Measurements from ENCODE around the gene TPRG1. TPM values are rescaled to one million over a fixed set of nuclear protein-coding genes. Genes with fewer than 3 reads are reported as not detected.

Gene TPRG1
- total and polyA plus RNA-seq, 2 of the 8 experiments (the other 6 are each of a cell fraction or from before 2014, with no cell fraction given): 0.37 to 0.47 TPM

DNA sequence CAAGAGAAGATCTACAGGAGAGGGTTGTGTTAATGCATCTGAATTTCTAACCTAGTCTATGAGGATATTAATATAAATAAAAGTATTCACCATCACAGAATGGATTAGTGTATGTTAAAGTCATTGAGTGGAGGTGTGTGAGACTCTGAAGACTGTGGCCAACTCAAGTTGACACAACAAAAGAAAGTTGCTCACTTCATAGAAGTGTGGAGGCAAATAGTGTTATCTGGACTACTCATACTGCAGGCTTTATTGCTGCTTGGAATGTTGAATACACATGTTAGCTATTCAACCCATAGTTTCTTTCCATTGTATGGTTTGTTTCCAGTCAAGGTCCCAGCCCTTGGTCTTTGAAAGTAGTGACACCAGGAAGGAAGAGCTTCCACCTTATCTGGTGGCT lies 38.0 kb upstream of the TPRG1 start:
- H3K4me2 ChIP-seq (ENCODE audit: insufficient read depth in 1 of 2, low read depth in 2 of 2, low read length in 2 of 2): no peak overlapping the region
- H3K9me3 ChIP-seq (ENCODE audit: insufficient read depth in 2 of 2, low read depth in 1 of 2, low read length in 1 of 2): no peaks in the 10 kb centered on the region
- no peak overlapping the region for H3K9ac ChIP-seq (replicated peaks in 1 of 4; ENCODE audit: extremely low read depth in 1 of 4, low read depth in 3 of 4, low read length in 3 of 4)
- H3K23ac ChIP-seq (ENCODE audit: insufficient read length): no peak overlapping the region
- no peak overlapping the region for H4K91ac ChIP-seq (replicated peaks; ENCODE audit: insufficient read length, low read length)
- no peaks in the 10 kb centered on the region for H3K79me1 ChIP-seq (ENCODE audit: low read depth, low read length)
- FAIRE-seq (no peak), DNase-seq (ENCODE audit: low read depth in 1 of 2, low spot score in 2 of 2) (no peak)
- no peaks in the 10 kb centered on the region for H4K20me1 ChIP-seq (replicated peaks in 1 of 2; ENCODE audit: control insufficient read depth in 1 of 2, insufficient read depth in 2 of 2, low read length in 2 of 2)
- H3K18ac ChIP-seq (ENCODE audit: extremely low read depth, low read length): no peak overlapping the region
- H2BK20ac ChIP-seq (ENCODE audit: low read length): no peak overlapping the region
- H3K14ac ChIP-seq (ENCODE audit: insufficient read length): no peak overlapping the region
- POLR2A ChIA-PET (ENCODE audit: partially characterized antibody): no interaction called here
- no peaks in the 10 kb centered on the region; a peak in 1 of 7 replicates for H3K27me3 ChIP-seq (replicated peaks in 1 of 4; ENCODE audit: control insufficient read depth in 3 of 4, extremely low read depth in 1 of 4, insufficient read depth in 3 of 4, low read length in 3 of 4)
- H2BK15ac ChIP-seq (ENCODE audit: low read length): no peak overlapping the region
- H3K27ac ChIP-seq (ENCODE audit: low read depth, low read length): no peak overlapping the region
- H2AFZ ChIP-seq (ENCODE audit: low read length): no peak overlapping the region
- no peaks in the 10 kb centered on the region for H3K36me3 ChIP-seq (ENCODE audit: control insufficient read depth in 2 of 4, insufficient read depth in 4 of 4, low read length in 3 of 4)
- H3K4me1 ChIP-seq (replicated peaks in 1 of 4; ENCODE audit: control insufficient read depth in 3 of 4, insufficient read depth in 4 of 4, low read length in 3 of 4): no peaks in the 10 kb centered on the region; a peak in 1 of 7 replicates
- no peaks in the 10 kb centered on the region; the same call in 1 of the 2 replicates for H3K23me2 ChIP-seq (ENCODE audit: low read depth, low read length)
- no peak overlapping the region for H2BK120ac ChIP-seq (replicated peaks; ENCODE audit: low read depth, low read length)
- no peak overlapping the region for H3K4ac ChIP-seq (replicated peaks; ENCODE audit: insufficient read length, low read depth, low read length)
- no peak overlapping the region for H2BK12ac ChIP-seq (ENCODE audit: low read depth, low read length)
- no peak overlapping the region for H4K5ac ChIP-seq (ENCODE audit: insufficient read length, low read depth, low read length)
- CTCF ChIA-PET (ENCODE audit: partially characterized antibody): no interaction called here
- no peak overlapping the region for H2AK5ac ChIP-seq (ENCODE audit: low read depth, low read length)
- H2BK5ac ChIP-seq (ENCODE audit: low read depth, low read length): no peak overlapping the region
- no peak for TF ChIP-seq TAF1 (IDR thresholded peaks at IDR 0.05; ENCODE audit: low read depth, low read length)
- TF ChIP-seq HDAC6 (IDR thresholded peaks at IDR 0.05; ENCODE audit: low read depth, low read length): no peak
- TF ChIP-seq POU5F1 (IDR thresholded peaks at IDR 0.05; ENCODE audit: low read depth, low read length): no peak
- no peak for TF ChIP-seq CHD1 (IDR thresholded peaks at IDR 0.05; ENCODE audit: low read depth, low read length)
- no peak for TF ChIP-seq CEBPB (IDR thresholded peaks at IDR 0.05; ENCODE audit: low read depth, low read length)
- TF ChIP-seq, protein P1, sequence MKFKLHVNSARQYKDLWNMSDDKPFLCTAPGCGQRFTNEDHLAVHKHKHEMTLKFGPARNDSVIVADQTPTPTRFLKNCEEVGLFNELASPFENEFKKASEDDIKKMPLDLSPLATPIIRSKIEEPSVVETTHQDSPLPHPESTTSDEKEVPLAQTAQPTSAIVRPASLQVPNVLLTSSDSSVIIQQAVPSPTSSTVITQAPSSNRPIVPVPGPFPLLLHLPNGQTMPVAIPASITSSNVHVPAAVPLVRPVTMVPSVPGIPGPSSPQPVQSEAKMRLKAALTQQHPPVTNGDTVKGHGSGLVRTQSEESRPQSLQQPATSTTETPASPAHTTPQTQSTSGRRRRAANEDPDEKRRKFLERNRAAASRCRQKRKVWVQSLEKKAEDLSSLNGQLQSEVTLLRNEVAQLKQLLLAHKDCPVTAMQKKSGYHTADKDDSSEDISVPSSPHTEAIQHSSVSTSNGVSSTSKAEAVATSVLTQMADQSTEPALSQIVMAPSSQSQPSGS (IDR thresholded peaks at IDR 0.05; ENCODE audit: low read length): no peak
- no peak for TF ChIP-seq CBX5 (IDR thresholded peaks at IDR 0.05; ENCODE audit: low read depth, low read length)
- no peak for TF ChIP-seq BACH1 (IDR thresholded peaks at IDR 0.05; ENCODE audit: low read length)
- TF ChIP-seq MAFK (IDR thresholded peaks at IDR 0.05; ENCODE audit: low read depth, low read length): no peak
- no peak for TF ChIP-seq JUND (IDR thresholded peaks at IDR 0.05; ENCODE audit: low read length)
- no peak for TF ChIP-seq POLR2AphosphoS5 (IDR thresholded peaks at IDR 0.05; ENCODE audit: low read depth, low read length)
- no peak for TF ChIP-seq SP2 (IDR thresholded peaks at IDR 0.05; ENCODE audit: low read length)
- no peak for TF ChIP-seq CREB1 (IDR thresholded peaks at IDR 0.05)
- no peak for TF ChIP-seq RNF2 (IDR thresholded peaks at IDR 0.05; ENCODE audit: borderline replicate concordance, low read depth, low read length, missing control alignments, poor library complexity, severe bottlenecking)
- no peaks in the 10 kb centered on the region for H3K79me2 ChIP-seq (ENCODE audit: control insufficient read depth in 1 of 2, insufficient read depth in 2 of 2, low read length in 2 of 2)
- no peak overlapping the region for H4K8ac ChIP-seq (ENCODE audit: extremely low read depth, insufficient read depth, low read length)
- H3K4me3 ChIP-seq (ENCODE audit: extremely low read depth in 1 of 4, insufficient read depth in 2 of 4, low read depth in 3 of 4, low read length in 4 of 4): no peak overlapping the region
- H3K56ac ChIP-seq (replicated peaks; ENCODE audit: insufficient read length, low read depth, low read length): no peak overlapping the region

All from H1 (cell line).